GM21717 (cell line): ENCODE data around the gene ITPR3.
A peak's percentile ranks its signal among the peaks of the same experiment; 100 is the strongest.

Experiments used
- ATAC-seq: cut with Tn5 transposase; IDR thresholded peaks from one replicate; pipeline ENCODE4 v1.9.1; 2021; ENCODE audit warnings: mild to moderate bottlenecking, moderate library complexity; ENCODE audit not compliant: unreplicated experiment

The ITPR3 gene

DNA sequence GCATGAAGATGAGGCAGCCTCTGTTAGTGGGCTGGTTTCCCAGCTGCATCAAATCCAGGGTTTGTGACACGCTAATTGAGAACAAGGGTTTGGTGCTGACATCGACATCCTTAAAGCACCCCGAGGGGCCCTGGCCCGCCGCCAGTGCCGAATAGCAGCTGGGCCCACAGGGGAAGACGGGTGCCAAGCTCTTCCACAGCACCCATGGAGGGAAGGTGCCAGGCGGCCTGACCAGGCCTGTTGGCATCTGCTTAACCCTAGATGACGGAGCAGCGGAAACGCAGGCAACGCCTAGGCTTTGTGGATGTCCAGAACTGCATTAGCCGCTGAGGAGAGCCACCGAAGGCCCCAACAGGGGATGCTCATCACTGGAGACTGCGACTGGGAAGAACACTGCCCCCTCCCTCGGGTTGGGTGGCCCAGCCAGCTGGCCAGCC, 74.3 kb downstream of the ITPR3 start:
- no peak for ATAC-seq

DNA sequence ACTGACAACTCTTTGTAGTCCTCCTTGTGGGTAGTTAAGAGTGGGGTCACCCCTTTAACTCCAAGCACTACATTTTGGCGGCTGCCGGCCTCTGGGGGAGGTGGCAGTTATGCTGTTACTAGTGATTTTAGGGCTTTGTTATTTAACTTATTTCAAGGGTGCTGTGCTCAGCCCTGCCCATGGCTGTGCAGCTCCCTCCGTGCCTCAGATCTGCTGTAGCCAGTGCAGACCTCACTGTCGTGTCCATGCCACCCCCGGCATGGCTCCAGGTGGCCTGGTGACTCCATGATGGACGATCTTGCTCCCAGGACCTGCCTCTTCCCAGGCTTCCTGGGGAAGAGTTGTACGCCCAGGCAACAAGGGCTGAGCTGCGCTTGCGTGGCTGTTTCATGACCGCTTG, 75.0 kb downstream of the ITPR3 start:
- ATAC-seq, result no peak

- no peak for ATAC-seq
Measured at GRCh38 chr6:33696548-33697518, 75.7 kb downstream of the ITPR3 start.

DNA sequence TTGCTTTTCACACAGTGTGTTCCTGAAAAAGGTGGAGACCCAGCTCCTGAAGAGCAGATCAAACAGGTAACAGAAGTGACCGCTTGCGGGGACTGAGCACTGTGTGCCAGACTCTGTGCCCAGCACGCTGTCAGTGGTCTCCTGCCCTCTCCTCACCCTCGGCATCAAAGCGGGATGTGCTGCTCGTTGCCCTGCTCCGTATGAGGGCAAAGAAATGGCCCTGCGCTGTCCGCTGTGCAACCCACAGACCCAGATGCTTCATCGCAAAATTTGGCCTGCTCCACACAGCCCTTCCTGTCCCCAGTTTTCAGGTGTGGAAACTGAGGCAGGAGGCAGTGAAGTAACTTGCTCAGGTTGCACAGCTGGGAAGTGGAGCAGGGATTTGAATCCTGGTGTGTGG, 76.7 kb downstream of the ITPR3 start:
- ATAC-seq, result no peak

- ATAC-seq, result no peak
Measured at GRCh38 chr6:33698494-33698893, 77.4 kb downstream of the ITPR3 start.

GRCh38 chr6:33699131-33699530, 78.0 kb downstream of the ITPR3 start:
- ATAC-seq, result no peak

DNA sequence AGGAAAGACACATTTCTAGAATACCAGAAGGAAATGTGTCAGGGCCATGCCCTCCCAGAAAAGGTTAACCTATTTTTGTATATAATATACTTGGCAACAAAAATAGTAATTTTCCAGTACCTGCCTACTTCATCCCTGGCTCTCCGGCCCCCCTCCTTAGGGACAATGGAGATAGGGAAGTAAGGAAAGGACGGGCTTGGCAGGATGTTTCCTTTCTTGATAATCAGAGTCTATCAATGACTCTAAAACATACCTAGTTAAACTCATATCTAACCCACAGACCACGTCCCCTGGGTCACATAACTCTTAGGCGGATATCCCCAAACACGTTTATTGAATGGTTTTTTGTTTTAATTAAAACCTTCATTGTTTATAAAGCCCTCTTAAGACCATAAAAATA, 78.6 kb downstream of the ITPR3 start:
- ATAC-seq, result no peak

GRCh38 chr6:33700391-33701050, 79.4 kb downstream of the ITPR3 start:
- no peak for ATAC-seq

DNA sequence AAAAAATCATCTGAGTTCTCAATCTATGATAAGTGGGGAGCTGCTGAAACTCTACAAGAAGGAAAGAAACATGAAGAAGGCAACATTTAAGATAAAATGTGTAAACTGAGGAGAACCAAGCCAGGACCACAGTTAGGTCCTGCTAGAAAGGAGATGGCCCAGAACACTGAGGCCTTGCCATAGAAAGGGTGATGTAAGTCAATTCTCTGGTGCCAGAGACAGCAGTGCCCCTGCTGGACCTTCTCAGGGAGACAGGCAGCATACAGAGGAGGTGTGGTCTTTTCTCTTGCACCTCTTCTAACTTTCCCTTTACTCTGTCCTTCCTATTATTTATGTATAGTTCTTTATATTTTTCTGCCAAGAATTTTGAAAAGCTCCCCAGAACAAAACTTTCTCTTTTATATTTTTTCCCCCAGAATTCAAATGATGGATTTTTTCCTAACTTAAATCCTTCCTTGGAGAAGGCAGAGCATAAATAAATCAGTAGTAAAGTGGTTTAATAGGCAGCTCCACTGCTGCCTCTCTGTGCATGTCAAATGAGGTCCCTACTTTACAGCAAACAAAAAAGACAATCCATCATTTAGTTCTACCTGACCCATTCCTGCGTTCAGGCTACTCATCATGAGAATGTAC, 81.3 kb downstream of the ITPR3 start:
- no peak for ATAC-seq

- ATAC-seq, result no peak
Measured at GRCh38 chr6:33704215-33705066, 83.3 kb downstream of the ITPR3 start.

- no peak for ATAC-seq
Measured at GRCh38 chr6:33705268-33705885, 84.3 kb downstream of the ITPR3 start.

DNA sequence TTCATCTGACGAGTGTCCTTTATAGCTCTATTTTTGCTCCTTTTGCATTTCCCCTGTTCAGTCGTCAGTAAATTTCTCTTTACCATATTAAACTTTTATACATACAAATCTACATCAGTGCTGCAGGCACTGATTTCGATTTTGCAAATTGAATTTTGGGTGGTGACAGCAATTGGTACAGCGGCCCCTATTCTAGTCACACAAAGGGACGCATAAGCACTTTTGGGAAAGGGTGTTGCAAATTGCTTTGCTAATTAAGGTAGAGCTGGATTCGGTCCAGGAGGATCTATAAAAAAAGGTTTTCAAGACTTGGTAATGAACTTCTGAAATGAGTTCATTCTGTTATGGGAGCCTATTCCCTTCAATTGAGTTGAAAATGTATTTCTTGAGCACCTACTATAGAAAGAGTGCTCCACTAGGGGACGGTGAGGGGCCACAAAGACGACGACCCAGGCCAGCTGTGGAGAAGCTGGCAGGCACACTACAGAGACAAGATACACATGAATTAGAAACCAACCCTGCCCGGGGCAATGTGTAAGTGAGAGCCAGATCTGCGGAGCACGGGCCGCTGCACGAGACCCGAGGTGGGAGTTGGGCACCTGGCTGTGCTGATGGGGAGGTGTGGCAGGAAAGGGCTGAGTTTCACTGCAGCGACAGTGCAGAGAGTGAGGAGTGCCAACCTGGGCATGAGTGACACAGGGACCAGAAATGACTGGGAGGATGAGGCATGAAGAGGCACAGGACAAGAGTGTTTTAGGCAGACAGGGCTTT, 85.0 kb downstream of the ITPR3 start:
- no peak for ATAC-seq

- ATAC-seq, result no peak
Measured at GRCh38 chr6:33707771-33708170, 86.6 kb downstream of the ITPR3 start.

DNA sequence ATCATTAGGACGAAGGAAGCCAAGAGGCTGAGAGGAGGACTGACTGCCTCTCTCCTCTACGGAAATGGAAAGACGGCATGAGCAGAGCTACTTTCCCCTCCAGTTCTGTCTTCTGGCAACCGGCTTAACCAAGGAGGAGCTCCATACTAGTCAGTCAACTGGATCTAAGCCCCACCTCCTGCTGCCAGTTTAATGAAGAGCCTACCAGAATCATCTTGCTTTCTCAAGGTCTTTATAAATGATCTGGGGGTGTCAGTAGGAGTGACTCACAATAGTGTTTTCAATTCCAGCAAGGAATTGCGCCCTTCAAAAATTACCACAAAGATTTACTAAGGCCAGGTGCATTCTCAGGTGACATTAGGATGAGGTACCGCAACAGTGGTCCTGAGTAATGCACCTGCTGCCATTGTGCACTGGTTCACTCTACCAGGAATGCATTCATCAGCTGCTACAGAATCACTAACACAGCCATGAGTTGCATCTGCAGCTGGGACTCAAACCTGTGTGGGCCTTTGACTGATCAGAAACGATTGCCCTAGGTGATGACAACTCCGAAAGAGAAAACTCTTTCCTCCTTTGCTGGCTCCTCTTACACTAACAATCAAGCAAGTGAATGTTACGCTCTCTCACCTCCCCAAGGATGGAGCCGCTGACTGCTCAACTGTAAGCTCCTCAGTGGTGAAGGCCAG, 87.5 kb downstream of the ITPR3 start:
- ATAC-seq, result no peak

DNA sequence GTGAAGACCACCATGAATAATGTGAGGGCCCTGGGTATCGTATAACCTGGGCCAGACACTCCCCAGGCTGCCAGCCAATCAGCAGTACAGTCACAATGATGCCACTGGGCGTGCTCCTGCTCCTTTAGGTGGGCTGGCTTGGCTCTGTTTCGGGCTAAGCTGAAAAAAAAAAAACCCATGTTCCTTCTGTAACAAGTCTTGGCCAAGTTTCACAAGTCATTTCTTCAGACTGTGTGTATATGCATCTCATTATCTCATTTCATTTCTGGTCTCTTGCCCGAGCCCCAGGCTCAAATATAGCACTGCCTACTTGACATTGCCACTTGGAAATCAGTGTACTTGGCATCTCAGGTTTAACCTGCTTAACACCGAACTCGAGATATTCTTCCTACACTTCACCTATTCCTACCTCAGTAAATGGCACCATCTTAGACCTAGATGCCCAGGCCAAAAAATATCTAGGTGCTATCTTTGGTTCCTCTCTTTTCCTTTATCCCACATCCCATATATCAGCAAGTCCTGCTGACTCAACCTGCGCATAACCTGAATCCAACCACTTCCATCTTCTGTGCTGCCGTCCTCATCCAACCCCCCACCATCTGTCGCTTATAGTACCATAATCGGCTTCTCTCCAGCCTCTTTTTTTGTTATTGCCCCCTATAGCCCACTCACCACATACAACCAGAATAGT, 88.6 kb downstream of the ITPR3 start:
- no peak for ATAC-seq

GRCh38 chr6:33710296-33711121, 89.4 kb downstream of the ITPR3 start:
- ATAC-seq, result peak; percentile 3
